HepG2 (cell line): ENCODE data around the gene DYNC1LI2. TPM values are rescaled to one million over a fixed set of nuclear protein-coding genes. Genes with fewer than 3 reads are reported as not detected.
A peak's percentile ranks its signal among the peaks of the same experiment; 100 is the strongest.

ENCODE experiments used
- ARID2 ChIP-seq: sonication (generic); formaldehyde crosslinking; IDR thresholded peaks from 2 replicates; pipeline ENCODE4 v1.8.1; 2022; ENCODE audit warnings: mild to moderate bottlenecking, missing genetic modification reagents, borderline replicate concordance
- CEBPG ChIP-seq: IDR thresholded peaks from 2 replicates; pipeline ENCODE4 v1.6.1; 2016
- CREB3 ChIP-seq: sonication (generic); formaldehyde crosslinking; IDR thresholded peaks from 2 replicates; pipeline ENCODE4 v1.5.0; 2020; ENCODE audit warnings: missing genetic modification reagents
- EZH2 ChIP-seq: conservative IDR thresholded peaks from 2 replicates; pipeline ENCODE4 v1.6.1; 2012; ENCODE audit warnings: mild to moderate bottlenecking, low read depth, low read length, moderate library complexity
- HDAC1 ChIP-seq: sonication (generic); formaldehyde crosslinking; IDR thresholded peaks from 2 replicates; pipeline ENCODE4 v1.5.1; 2020; ENCODE audit warnings: mild to moderate bottlenecking, missing genetic modification reagents
- HOXA9 ChIP-seq: sonication (generic); formaldehyde crosslinking; IDR thresholded peaks from 2 replicates; pipeline ENCODE4 v1.8.1; 2022; ENCODE audit warnings: missing genetic modification reagents, mild to moderate bottlenecking, moderate library complexity, borderline replicate concordance
- KDM2A ChIP-seq: sonication (generic); formaldehyde crosslinking; IDR thresholded peaks from 2 replicates; pipeline ENCODE4 v1.4.0; 2020; ENCODE audit warnings: low read depth, missing genetic modification reagents, borderline replicate concordance
- KDM3A ChIP-seq: IDR thresholded peaks from 2 replicates; pipeline ENCODE4 v1.6.1; 2018; ENCODE audit warnings: low read depth, missing compliant biosample characterization
- MAFK ChIP-seq, 2 experiments: IDR thresholded peaks in 1 of 2; conservative IDR thresholded peaks in 1 of 2; 2 replicates each; pipeline ENCODE4 v1.6.1; 2011; ENCODE audit warnings: improper control_type of control experiment in 2 of 2, low read length in 2 of 2
- NFKBIZ ChIP-seq: IDR thresholded peaks from 2 replicates; pipeline ENCODE4 v1.6.1; 2018; ENCODE audit warnings: missing genetic modification reagents, missing compliant biosample characterization
- PLRG1 ChIP-seq: fragments of 450-650 bp; conservative IDR thresholded peaks from 2 replicates; pipeline ENCODE4 v1.6.1; 2016
- TMF1 ChIP-seq: sonication (generic); formaldehyde crosslinking; IDR thresholded peaks from 2 replicates; pipeline ENCODE4 v1.8.1; 2022; ENCODE audit warnings: low read depth, missing genetic modification reagents
- ZHX1 ChIP-seq: sonication (generic); formaldehyde crosslinking; IDR thresholded peaks from 2 replicates; pipeline ENCODE4 v1.8.1; 2022; ENCODE audit warnings: low read depth, mild to moderate bottlenecking, missing genetic modification reagents
- ZNF260 ChIP-seq: sonication (generic); formaldehyde crosslinking; IDR thresholded peaks from 2 replicates; pipeline ENCODE4 v1.4.0; 2020; ENCODE audit warnings: missing genetic modification reagents, low read depth, mild to moderate bottlenecking, borderline replicate concordance
- ZNF326 ChIP-seq: sonication (generic); formaldehyde crosslinking; IDR thresholded peaks from 2 replicates; pipeline ENCODE4 v1.4.0; 2020; ENCODE audit warnings: missing genetic modification reagents, borderline replicate concordance
- ZNF572 ChIP-seq: sonication (generic); formaldehyde crosslinking; IDR thresholded peaks from 2 replicates; pipeline ENCODE4 v1.5.1; 2020; ENCODE audit warnings: mild to moderate bottlenecking, missing genetic modification reagents
- ZNF615 ChIP-seq: sonication (generic); formaldehyde crosslinking; IDR thresholded peaks from 2 replicates; pipeline ENCODE4 v1.5.0; 2020; ENCODE audit warnings: mild to moderate bottlenecking, missing genetic modification reagents, borderline replicate concordance
- ZNF687 ChIP-seq: sonication (generic); formaldehyde crosslinking; IDR thresholded peaks from 2 replicates; pipeline ENCODE4 v1.5.1; 2020; ENCODE audit warnings: mild to moderate bottlenecking, missing genetic modification reagents, moderate library complexity
- ZNF747 ChIP-seq: sonication (generic); formaldehyde crosslinking; IDR thresholded peaks from 2 replicates; pipeline ENCODE4 v1.8.1; 2023; ENCODE audit warnings: missing genetic modification reagents, mild to moderate bottlenecking, borderline replicate concordance
- ZNF772 ChIP-seq: sonication (generic); formaldehyde crosslinking; IDR thresholded peaks from 2 replicates; pipeline ENCODE4 v1.5.0; 2020; ENCODE audit warnings: mild to moderate bottlenecking, missing genetic modification reagents
- ZSCAN29 ChIP-seq: sonication (generic); formaldehyde crosslinking; conservative IDR thresholded peaks from 2 replicates; pipeline ENCODE4 v1.4.0; 2020; ENCODE audit warnings: mild to moderate bottlenecking, missing genetic modification reagents
- polyA plus RNA-seq, 8 experiments: library from polyadenylated mRNA; depleted of rRNA in 3 of 8; stranded (reverse) in 7 of 8; unstranded in 1 of 8; fragments of >200 nt; fragmentation: Illumina TruSeq in 4 of 8; extraction: Trizol in 4 of 8; gene quantifications; 2 replicates each; pipeline versions ENCODE4 v1.2.1 to v1.2.3, GENCODE V29; 2011 to 2016; ENCODE audit warnings: low read depth in 4 of 8, missing spikeins in 1 of 8, mixed read lengths in 1 of 8; ENCODE audit not compliant: insufficient read depth in 1 of 8
- total RNA-seq, 5 experiments: library from RNA; depleted of rRNA; stranded (reverse); fragments of >200 nt; fragmentation: Illumina TruSeq; extraction: Trizol; gene quantifications; 2 replicates each; pipeline ENCODE4 v1.2.3, GENCODE V29; 2016; ENCODE audit warnings: low read depth in 1 of 5

The DYNC1LI2 gene
- total and polyA plus RNA-seq, 2 of the 13 experiments (the other 11 are each of a cell fraction or from before 2014, with no cell fraction given): 65.5 to 135 TPM

- TF ChIP-seq EZH2 (no peak), ZNF772 (0 out of 2 replicates have a peak, but pooled peaks have one; percentile 45), ZSCAN29 (no peak), ZNF747 (CRISPR knock-in tag) (no peak), KDM2A (peak; percentile 47; the same call in 1 of the 2 replicates), KDM3A (CRISPR knock-in tag) (no peak), HOXA9 (CRISPR knock-in tag) (no peak; the same call in 1 of the 2 replicates), ZHX1 (no peak), ZNF572 (0 out of 2 replicates have a peak, but pooled peaks have one; percentile 68), MAFK (conservative IDR thresholded peaks at IDR 0.05 in 1 of 2, IDR thresholded peaks at IDR 0.05 in 1 of 2; ENCODE audit: low read length in 2 of 2) (no peak), CREB3 (CRISPR knock-in tag) (peak; percentile 46; the same call in 1 of the 2 replicates), CEBPG (CRISPR knock-in tag) (no peak), ZNF326 (CRISPR knock-in tag) (no peak), ZNF615 (CRISPR knock-in tag) (no peak), ZNF687 (CRISPR knock-in tag) (peak; percentile 81), PLRG1 (no peak), NFKBIZ (no peak), ARID2 (peak; percentile 25; the same call in 1 of the 2 replicates), ZNF260 (no peak), TMF1 (CRISPR knock-in tag) (0 out of 2 replicates have a peak, but pooled peaks have one; percentile 71), HDAC1 (CRISPR knock-in tag) (0 out of 2 replicates have a peak, but pooled peaks have one; percentile 36)
Measured at GRCh38 chr16:66695935-66696668, 55.3 kb downstream of the DYNC1LI2 start (continued).
